HepG2 (cell line): ENCODE results near the gene ACADVL. TPM values are rescaled to one million over a fixed set of nuclear protein-coding genes. Genes with fewer than 3 reads are reported as not detected.

ENCODE experiments used
- ARNTL ChIP-seq: sonication (generic); formaldehyde crosslinking; IDR thresholded peaks from 2 replicates; pipeline ENCODE4 v1.4.0; 2020; ENCODE audit warnings: mild to moderate bottlenecking, missing genetic modification reagents
- BRD4 ChIP-seq: sonication (generic); formaldehyde crosslinking; IDR thresholded peaks from 2 replicates; pipeline ENCODE4 v1.4.0; 2020; ENCODE audit warnings: missing genetic modification reagents
- DNMT1 ChIP-seq: sonication (generic); formaldehyde crosslinking; IDR thresholded peaks from 2 replicates; pipeline ENCODE4 v1.5.1; 2020; ENCODE audit warnings: mild to moderate bottlenecking, missing genetic modification reagents
- MLLT10 ChIP-seq: sonication (generic); formaldehyde crosslinking; IDR thresholded peaks from 2 replicates; pipeline ENCODE4 v1.4.0; 2020; ENCODE audit warnings: missing genetic modification reagents
- MXD4 ChIP-seq: IDR thresholded peaks from 2 replicates; pipeline ENCODE4 v1.6.1; 2016; ENCODE audit warnings: mild to moderate bottlenecking, missing biosample characterization, missing genetic modification reagents
- MYC ChIP-seq: sonication (generic); formaldehyde crosslinking; IDR thresholded peaks from 2 replicates; pipeline ENCODE4 v1.9.0; 2021; ENCODE audit warnings: missing genetic modification reagents, borderline replicate concordance
- NCOA5 ChIP-seq: sonication (generic); formaldehyde crosslinking; IDR thresholded peaks from 2 replicates; pipeline ENCODE4 v1.4.0; 2020; ENCODE audit warnings: missing genetic modification reagents
- NFKB2 ChIP-seq: sonication (generic); formaldehyde crosslinking; IDR thresholded peaks from 2 replicates; pipeline ENCODE4 v1.4.0; 2020; ENCODE audit warnings: missing genetic modification reagents, borderline replicate concordance
- RBFOX2 ChIP-seq: fragments of 200-400 bp; formaldehyde crosslinking; IDR thresholded peaks from 2 replicates; pipeline ENCODE4 v1.6.1; 2017; ENCODE audit warnings: low read depth, mild to moderate bottlenecking, low read length
- REPIN1 ChIP-seq: sonication (generic); formaldehyde crosslinking; IDR thresholded peaks from 2 replicates; pipeline ENCODE4 v1.8.0; 2022; ENCODE audit warnings: missing genetic modification reagents, low read depth, mild to moderate bottlenecking, borderline replicate concordance
- SKIL ChIP-seq: sonication (generic); formaldehyde crosslinking; IDR thresholded peaks from 2 replicates; pipeline ENCODE4 v1.8.0; 2022; ENCODE audit warnings: missing genetic modification reagents, mild to moderate bottlenecking, moderate library complexity, borderline replicate concordance
- SNAPC4 ChIP-seq: sonication (generic); formaldehyde crosslinking; IDR thresholded peaks from 2 replicates; pipeline ENCODE4 v1.4.0; 2020; ENCODE audit warnings: mild to moderate bottlenecking, missing genetic modification reagents
- SOX5 ChIP-seq: IDR thresholded peaks from 2 replicates; pipeline ENCODE4 v1.6.1; 2016; ENCODE audit warnings: borderline replicate concordance
- SUZ12 ChIP-seq: fragments of 150-350 bp; IDR thresholded peaks from 2 replicates; pipeline ENCODE4 v1.6.1; 2014; ENCODE audit warnings: low read depth, low read length
- TEAD2 ChIP-seq: sonication (generic); formaldehyde crosslinking; IDR thresholded peaks from 2 replicates; pipeline ENCODE4 v1.9.0; 2021; ENCODE audit warnings: missing genetic modification reagents
- ZBTB7B ChIP-seq: sonication (generic); formaldehyde crosslinking; IDR thresholded peaks from 2 replicates; pipeline ENCODE4 v1.4.0; 2020; ENCODE audit warnings: missing genetic modification reagents
- ZNF18 ChIP-seq: sonication (generic); formaldehyde crosslinking; IDR thresholded peaks from 2 replicates; pipeline ENCODE4 v1.8.0; 2022; ENCODE audit warnings: mild to moderate bottlenecking, missing genetic modification reagents; ENCODE audit not compliant: insufficient replicate concordance
- ZNF24 ChIP-seq: fragments of 450-650 bp; IDR thresholded peaks from 2 replicates; pipeline ENCODE4 v1.6.1; 2017; ENCODE audit warnings: antibody characterized with exemption, mild to moderate bottlenecking
- ZNF512B ChIP-seq: sonication (generic); formaldehyde crosslinking; IDR thresholded peaks from 2 replicates; pipeline ENCODE4 v1.5.1; 2020; ENCODE audit warnings: missing genetic modification reagents, mild to moderate bottlenecking, borderline replicate concordance
- ZSCAN29 ChIP-seq: sonication (generic); formaldehyde crosslinking; conservative IDR thresholded peaks from 2 replicates; pipeline ENCODE4 v1.4.0; 2020; ENCODE audit warnings: mild to moderate bottlenecking, missing genetic modification reagents
- polyA plus RNA-seq, 8 experiments: library from polyadenylated mRNA; depleted of rRNA in 3 of 8; stranded (reverse) in 7 of 8; unstranded in 1 of 8; fragments of >200 nt; fragmentation: Illumina TruSeq in 4 of 8; extraction: Trizol in 4 of 8; gene quantifications; 2 replicates each; pipeline versions ENCODE4 v1.2.1 to v1.2.3, GENCODE V29; 2011 to 2016; ENCODE audit warnings: low read depth in 4 of 8, missing spikeins in 1 of 8, mixed read lengths in 1 of 8; ENCODE audit not compliant: insufficient read depth in 1 of 8
- total RNA-seq, 5 experiments: library from RNA; depleted of rRNA; stranded (reverse); fragments of >200 nt; fragmentation: Illumina TruSeq; extraction: Trizol; gene quantifications; 2 replicates each; pipeline ENCODE4 v1.2.3, GENCODE V29; 2016; ENCODE audit warnings: low read depth in 1 of 5

ACADVL gene
- total and polyA plus RNA-seq, 2 of the 13 experiments (the other 11 are each of a cell fraction or from before 2014, with no cell fraction given): 219 to 412 TPM

- no peak for TF ChIP-seq ZNF512B (CRISPR knock-in tag)
- no peak for TF ChIP-seq TEAD2 (CRISPR knock-in tag)
- no peak for TF ChIP-seq SNAPC4 (CRISPR knock-in tag)
- TF ChIP-seq ZSCAN29: no peak
- 0 out of 2 replicates have a peak, but pooled peaks have one; percentile 55 for TF ChIP-seq REPIN1
- TF ChIP-seq SKIL: no peak
- TF ChIP-seq ZNF18 (CRISPR knock-in tag): no peak
- TF ChIP-seq SUZ12: no peak
- TF ChIP-seq SOX5 (CRISPR knock-in tag): peak; percentile 53; the same call in 1 of the 2 replicates
- TF ChIP-seq MYC (CRISPR knock-in tag): peak; percentile 55; the same call in 1 of the 2 replicates
- TF ChIP-seq NFKB2 (CRISPR knock-in tag): peak; percentile 70; the same call in 1 of the 2 replicates
- no peak for TF ChIP-seq DNMT1 (CRISPR knock-in tag)
- TF ChIP-seq RBFOX2: no peak
- TF ChIP-seq NCOA5 (CRISPR knock-in tag): no peak
- TF ChIP-seq ZNF24: no peak
- TF ChIP-seq ARNTL (CRISPR knock-in tag): peak; percentile 46; the same call in 1 of the 2 replicates
- TF ChIP-seq MXD4 (CRISPR knock-in tag): no peak
- TF ChIP-seq MLLT10 (CRISPR knock-in tag): no peak
- TF ChIP-seq ZBTB7B (CRISPR knock-in tag): peak; percentile 58; the same call in 1 of the 2 replicates
- TF ChIP-seq BRD4 (CRISPR knock-in tag): peak; percentile 61; the same call in 1 of the 2 replicates
These were observed 35.6 kb upstream of the ACADVL start (continued) for GRCh38 chr17:7184091-7184488.
